GM12892 (cell line): ENCODE measurements around the gene MFAP4.

Experiments
- DNase-seq: peaks from one replicate; pipeline ENCODE4 v3.0.0; 2011; ENCODE audit not compliant: insufficient read length
- FAIRE-seq: peaks from 2 replicates; lab custom pipeline; 2011; peaks lifted over from hg19 to GRCh38; lab: Jason Lieb, UNC
- POLR2A ChIP-seq: IDR thresholded peaks from 2 replicates; pipeline ENCODE4 v1.6.1; 2011; ENCODE audit warnings: low read depth, low read length, control low read depth
- POLR2AphosphoS5 ChIP-seq: IDR thresholded peaks from 2 replicates; pipeline ENCODE4 v1.6.1; 2011; ENCODE audit warnings: low read depth, low read length, control low read depth
- TAF1 ChIP-seq: IDR thresholded peaks from 2 replicates; pipeline ENCODE4 v1.6.1; 2011; ENCODE audit warnings: low read depth, mild to moderate bottlenecking, control low read depth, low read length, borderline replicate concordance

Gene MFAP4

GRCh38 chr17:19415806-19416775 is 29.1 kb upstream of the MFAP4 start:
- TF ChIP-seq POLR2A = no peak
- no peak for TF ChIP-seq TAF1
- no peak for TF ChIP-seq POLR2AphosphoS5
- no peak for FAIRE-seq
- no peak for DNase-seq

- DNase-seq (no peak), FAIRE-seq (no peak)
- no peak for TF ChIP-seq POLR2A
- TF ChIP-seq POLR2AphosphoS5 = no peak
- no peak for TF ChIP-seq TAF1
Measured at GRCh38 chr17:19415311-19415710, 28.3 kb upstream of the MFAP4 start.

GRCh38 chr17:19414396-19415280 is 27.6 kb upstream of the MFAP4 start:
- FAIRE-seq (no peak), DNase-seq (no peak)
- TF ChIP-seq TAF1 (no peak), POLR2AphosphoS5 (no peak), POLR2A (no peak)

GRCh38 chr17:19413761-19414160 is 26.8 kb upstream of the MFAP4 start:
- DNase-seq (no peak), FAIRE-seq (no peak)
- TF ChIP-seq POLR2AphosphoS5 (no peak), TAF1 (no peak), POLR2A (no peak)

GRCh38 chr17:19412984-19413383 is 26.0 kb upstream of the MFAP4 start:
- FAIRE-seq (no peak), DNase-seq (no peak)
- no peak for TF ChIP-seq POLR2AphosphoS5
- no peak for TF ChIP-seq POLR2A
- TF ChIP-seq TAF1 = no peak

- TF ChIP-seq POLR2AphosphoS5 (no peak), POLR2A (no peak), TAF1 (no peak)
- no peak for DNase-seq
- no peak for FAIRE-seq
Measured at GRCh38 chr17:19412510-19412909, 25.5 kb upstream of the MFAP4 start.

- TF ChIP-seq POLR2AphosphoS5 (no peak), TAF1 (no peak), POLR2A (no peak)
- FAIRE-seq (no peak), DNase-seq (no peak)
Measured at GRCh38 chr17:19411631-19412030, 24.6 kb upstream of the MFAP4 start.

- FAIRE-seq (no peak), DNase-seq (no peak)
- TF ChIP-seq POLR2AphosphoS5 = no peak
- TF ChIP-seq POLR2A = no peak
- TF ChIP-seq TAF1 = no peak
Measured at GRCh38 chr17:19410875-19411620, 24.1 kb upstream of the MFAP4 start, which contains the start of gene RNF112. Gene RNF112, plus strand, starts transcription at chr17:19411232. Its CDS starts 177 bp downstream, at chr17:19411409.

- no peak for TF ChIP-seq POLR2A
- no peak for TF ChIP-seq TAF1
- no peak for TF ChIP-seq POLR2AphosphoS5
- DNase-seq (no peak), FAIRE-seq (no peak)
Measured at GRCh38 chr17:19410091-19410490, 23.1 kb upstream of the MFAP4 start.

GRCh38 chr17:19409509-19409908 is 22.5 kb upstream of the MFAP4 start:
- no peak for TF ChIP-seq TAF1
- TF ChIP-seq POLR2AphosphoS5 = no peak
- no peak for TF ChIP-seq POLR2A
- no peak for FAIRE-seq
- DNase-seq = no peak

GRCh38 chr17:19409066-19409465 is 22.1 kb upstream of the MFAP4 start:
- FAIRE-seq = no peak
- DNase-seq = no peak
- no peak for TF ChIP-seq TAF1

- FAIRE-seq (no peak), DNase-seq (no peak)
- no peak for TF ChIP-seq POLR2AphosphoS5
- no peak for TF ChIP-seq POLR2A
- no peak for TF ChIP-seq TAF1
Measured at GRCh38 chr17:19408346-19408710, 21.3 kb upstream of the MFAP4 start.
